KOPT-K1 (cell line): Measurements from ENCODE around the gene PRM3.
"Not testable (repeated sequence)": the region's sequence is repeated elsewhere in the genome, so short reads cannot be mapped to it uniquely, and the experiment has no call there.

Experiments used
- H3K27ac ChIP-seq: fragments of 200-600 bp; sonication (generic); 2 replicates; pipeline ENCODE4 v1.5.1; 2016; ENCODE audit warnings: antibody characterized with exemption, mild to moderate bottlenecking, low read depth, low read length; ENCODE audit not compliant: poor library complexity, severe bottlenecking
- H3K36me3 ChIP-seq: fragments of 200-600 bp; sonication (generic); 2 replicates; pipeline ENCODE4 v1.5.1; 2017; ENCODE audit warnings: antibody characterized with exemption, mild to moderate bottlenecking, low read length, moderate library complexity; ENCODE audit not compliant: insufficient read depth
- H3K9me3 ChIP-seq: fragments of 200-600 bp; sonication (generic); 2 replicates; pipeline ENCODE4 v1.5.1; 2017; ENCODE audit warnings: antibody characterized with exemption, low read length, mild to moderate bottlenecking; ENCODE audit not compliant: insufficient read depth, poor library complexity, severe bottlenecking

Gene PRM3

DNA sequence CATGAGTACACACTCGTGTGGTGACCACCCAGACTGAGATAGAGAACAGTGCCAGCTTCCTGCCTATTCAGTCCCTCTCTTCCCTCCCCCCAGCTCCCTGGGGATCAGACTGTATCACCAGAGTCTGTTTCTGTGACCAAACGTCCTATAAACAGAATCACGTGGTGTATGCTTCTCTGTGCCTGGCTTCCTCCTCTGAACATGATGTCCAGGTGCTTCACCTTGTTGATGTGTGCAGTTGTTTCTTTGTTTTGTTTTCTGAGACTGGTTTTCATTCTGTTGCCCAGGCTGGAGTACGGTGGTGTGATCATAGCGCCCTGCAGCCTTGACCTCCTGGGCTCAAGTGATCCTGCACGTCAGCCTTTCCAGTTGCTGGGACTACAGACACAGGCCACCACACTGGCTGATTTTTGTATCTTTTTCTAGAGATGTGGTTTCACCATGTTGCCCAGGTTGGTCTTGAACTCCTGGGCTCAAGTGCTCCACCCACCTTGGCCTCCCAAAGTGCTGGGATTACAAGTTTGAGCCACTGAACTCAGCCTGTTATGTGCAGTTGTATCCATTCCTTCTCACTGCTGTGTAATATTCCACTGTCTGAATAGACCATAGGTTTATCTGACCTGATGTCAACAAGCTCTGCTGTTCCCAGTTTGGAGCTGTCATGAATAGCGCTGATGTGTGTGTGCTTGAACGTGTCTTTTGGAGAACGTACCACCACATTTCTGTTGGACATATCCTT lies 36.6 kb upstream of the PRM3 start:
- Histone ChIP-seq H3K9me3 (no peaks in the 10 kb centered on the region), H3K36me3 (no peaks in the 10 kb centered on the region), H3K27ac (no peak overlapping the region)

DNA sequence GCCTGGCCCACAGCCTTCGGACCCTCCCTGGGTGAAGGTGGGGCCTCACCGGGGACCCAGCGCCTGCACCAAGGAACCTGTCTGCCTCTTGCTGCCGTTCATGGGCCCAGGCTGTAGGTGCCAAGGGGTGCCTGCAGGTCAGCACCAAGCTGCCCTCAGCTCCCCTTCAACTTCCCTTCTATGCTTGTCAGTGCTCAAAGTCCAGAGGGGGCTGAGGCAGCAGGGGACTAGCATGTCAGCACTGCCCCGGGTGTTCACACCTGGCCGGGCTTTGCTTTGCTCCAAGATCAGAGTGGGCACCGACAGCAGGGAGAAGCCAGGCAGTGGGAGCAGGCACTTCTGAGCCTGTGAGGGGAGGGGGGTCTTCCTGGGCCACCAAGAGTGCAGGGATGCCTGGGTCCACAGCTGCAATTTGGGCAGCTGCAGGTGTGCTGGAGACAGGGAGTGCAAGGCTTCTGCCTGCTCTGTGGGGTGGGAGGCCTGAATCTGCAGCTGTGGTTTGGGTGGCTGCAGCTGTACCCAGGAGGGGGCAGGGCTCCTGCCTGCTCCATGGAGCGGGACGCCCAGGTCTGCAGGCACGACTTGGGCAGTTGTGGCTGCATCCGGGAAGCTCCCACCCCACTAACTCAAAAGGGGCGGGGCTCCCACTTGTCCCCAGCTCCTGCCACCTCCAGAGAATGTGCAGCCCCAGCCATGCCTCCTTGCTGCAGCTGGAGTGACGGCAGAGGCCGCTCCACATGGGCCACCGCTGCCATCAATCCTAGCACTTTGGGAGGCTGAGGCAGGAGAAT lies 35.3 kb upstream of the PRM3 start:
- Histone ChIP-seq H3K9me3 (no peaks in the 10 kb centered on the region), H3K36me3 (no peaks in the 10 kb centered on the region), H3K27ac (no peak overlapping the region)

DNA sequence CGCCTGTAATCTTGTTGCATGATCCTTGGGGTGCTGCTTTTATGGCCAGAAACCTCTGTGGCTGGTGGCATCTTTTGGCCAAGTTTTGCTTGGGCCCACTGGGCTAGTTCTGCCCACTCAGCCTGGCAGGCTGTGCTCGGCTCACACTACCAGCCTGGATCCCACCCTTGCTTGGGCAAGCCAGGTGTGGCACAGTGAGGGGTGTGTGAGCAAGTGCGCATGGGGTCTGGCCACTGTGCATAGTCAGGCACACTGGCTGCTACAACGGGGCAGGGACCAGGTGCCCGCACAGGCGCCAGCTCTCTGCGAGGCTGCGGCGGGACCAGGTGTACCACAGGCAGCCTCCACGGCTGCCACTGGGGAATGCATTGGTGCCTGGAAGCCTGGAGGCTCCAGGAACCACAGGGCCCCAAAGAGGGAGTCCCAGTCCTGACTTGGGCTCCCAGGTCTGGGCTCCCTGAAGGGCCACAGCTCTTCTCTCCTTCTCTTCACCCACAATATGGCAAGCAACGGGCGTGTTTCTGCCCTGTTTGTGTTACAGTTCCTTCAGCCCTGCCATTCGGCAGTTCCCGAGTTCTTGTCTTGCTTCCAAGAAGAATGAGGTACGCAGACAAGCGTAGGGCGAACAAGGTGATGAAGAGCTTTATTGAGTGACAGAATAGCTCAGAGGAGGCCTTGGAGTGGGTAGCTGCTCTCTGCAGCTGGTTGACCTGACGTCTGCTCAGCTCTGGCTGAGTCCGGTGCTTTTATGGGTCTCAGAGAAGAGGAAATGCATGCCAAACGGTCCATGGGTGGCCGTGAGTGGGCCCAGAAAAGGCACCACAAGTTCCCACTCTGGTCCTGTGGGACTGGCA lies 34.4 kb upstream of the PRM3 start:
- H3K27ac ChIP-seq: no peak overlapping the region
- H3K9me3 ChIP-seq: no peaks in the 10 kb centered on the region

DNA sequence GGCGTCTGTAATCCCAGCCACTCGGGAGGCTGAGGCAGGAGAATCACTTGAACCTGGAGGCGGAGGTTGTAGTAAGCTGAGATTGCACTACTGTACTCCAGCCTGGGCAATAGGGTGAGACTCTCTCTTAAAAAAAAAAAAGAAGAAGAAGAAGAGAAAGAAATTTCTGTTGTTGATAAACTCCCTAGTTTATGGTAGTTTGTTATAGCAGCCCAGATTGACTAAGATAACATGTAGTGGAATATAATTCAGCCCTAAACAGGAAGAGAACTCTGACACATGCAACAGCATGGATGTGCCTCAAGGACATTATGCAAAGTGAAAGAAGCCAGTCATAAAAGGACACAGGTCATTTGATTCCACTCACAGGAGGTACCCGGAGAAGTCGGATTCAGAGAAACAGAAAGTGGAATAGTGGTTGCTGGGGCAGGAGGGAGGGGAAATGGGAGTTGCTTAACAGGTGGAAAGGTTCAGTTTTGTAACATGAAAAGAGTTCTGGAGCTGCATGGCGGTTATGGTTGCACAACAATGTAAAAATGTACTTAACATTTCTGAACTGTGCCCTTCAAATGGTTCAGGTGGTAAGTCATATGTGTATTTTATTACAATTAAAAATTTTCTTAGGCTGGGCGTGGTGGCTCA lies 33.7 kb upstream of the PRM3 start:
- H3K36me3 ChIP-seq: no peaks in the 10 kb centered on the region
- H3K9me3 ChIP-seq: no peaks in the 10 kb centered on the region
- H3K27ac ChIP-seq: no peak overlapping the region

More for the DNA sequence above, 34.4 kb upstream of the PRM3 start:
- no peaks in the 10 kb centered on the region for H3K36me3 ChIP-seq

DNA sequence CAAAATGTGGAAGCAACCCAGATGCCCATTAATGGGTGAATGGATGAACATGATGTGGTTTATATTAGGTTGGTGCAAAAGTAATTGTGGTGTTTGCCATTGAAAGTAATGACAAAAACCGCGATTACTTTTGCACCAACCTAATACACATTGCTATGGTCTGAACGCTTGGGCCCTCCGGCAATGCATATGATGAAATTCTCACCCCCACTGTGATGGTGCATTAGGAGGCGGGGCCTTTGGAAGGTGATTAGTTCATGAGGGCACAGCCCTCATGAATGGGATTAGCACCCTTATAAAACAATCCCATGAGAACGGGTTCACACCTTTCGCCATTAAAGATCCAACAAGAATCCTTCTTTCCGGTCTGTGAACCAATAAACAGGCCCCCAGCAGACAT lies 33.0 kb upstream of the PRM3 start:
- H3K9me3 ChIP-seq: no peaks in the 10 kb centered on the region
- no peak overlapping the region for H3K27ac ChIP-seq
- no peaks in the 10 kb centered on the region for H3K36me3 ChIP-seq

DNA sequence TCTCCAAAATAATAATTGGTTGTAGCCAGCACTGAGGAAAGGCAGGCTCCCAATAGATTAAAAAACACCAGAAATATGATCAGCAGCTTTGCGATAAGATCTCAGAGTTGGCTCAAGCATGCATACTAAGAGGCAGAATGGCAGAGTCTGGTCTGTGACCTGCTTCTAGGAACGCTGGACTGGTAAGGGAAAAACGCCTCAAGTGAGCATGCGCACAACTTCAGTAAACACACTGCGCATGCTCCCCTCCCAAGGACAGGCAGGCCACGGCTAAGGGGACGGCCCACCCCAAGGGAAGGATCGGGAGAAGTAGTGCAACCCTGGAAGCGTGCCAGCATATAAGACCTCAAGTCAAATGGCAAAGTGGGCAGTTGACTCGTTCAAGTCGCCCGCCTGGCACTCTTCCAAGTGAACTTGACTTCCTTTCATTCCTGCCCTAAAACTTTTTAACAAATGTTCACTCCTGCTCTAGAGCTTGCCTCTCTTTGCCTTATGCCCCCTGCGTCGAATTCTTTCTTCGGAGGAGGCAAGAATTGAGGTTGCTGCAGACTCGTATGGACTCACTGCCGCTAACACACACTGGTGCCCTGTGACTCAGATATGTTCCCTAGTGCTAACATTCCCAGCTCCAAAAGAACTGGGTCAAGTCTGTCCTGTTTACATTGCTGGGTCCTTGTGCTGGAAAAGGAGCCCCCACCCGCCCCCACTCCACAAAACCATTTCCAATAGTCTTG lies 30.1 kb upstream of the PRM3 start:
- Histone ChIP-seq H3K36me3 (no peaks in the 10 kb centered on the region), H3K27ac (no peak overlapping the region), H3K9me3 (no peaks in the 10 kb centered on the region)

DNA sequence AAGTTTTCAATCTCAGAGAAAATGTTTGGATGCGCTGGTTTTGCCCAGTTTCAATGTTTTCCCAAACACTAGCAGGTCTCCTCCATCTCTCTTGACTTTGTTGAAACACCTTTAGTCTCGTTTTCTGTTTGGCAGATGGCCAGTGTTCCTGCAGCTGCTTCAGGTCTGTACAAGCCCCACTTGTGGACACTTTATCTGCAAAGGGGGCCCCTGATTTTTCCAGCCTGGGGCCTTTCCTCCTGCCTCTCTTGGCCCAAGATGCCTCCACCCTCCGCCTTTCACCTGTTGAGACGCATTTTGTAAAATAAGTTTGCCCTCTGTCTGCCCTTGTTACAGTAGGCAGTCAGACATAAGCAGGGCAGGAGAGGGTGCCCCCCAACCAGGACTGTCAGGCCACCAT lies 29.5 kb upstream of the PRM3 start:
- Histone ChIP-seq H3K27ac (no peak overlapping the region), H3K36me3 (no peaks in the 10 kb centered on the region)

DNA sequence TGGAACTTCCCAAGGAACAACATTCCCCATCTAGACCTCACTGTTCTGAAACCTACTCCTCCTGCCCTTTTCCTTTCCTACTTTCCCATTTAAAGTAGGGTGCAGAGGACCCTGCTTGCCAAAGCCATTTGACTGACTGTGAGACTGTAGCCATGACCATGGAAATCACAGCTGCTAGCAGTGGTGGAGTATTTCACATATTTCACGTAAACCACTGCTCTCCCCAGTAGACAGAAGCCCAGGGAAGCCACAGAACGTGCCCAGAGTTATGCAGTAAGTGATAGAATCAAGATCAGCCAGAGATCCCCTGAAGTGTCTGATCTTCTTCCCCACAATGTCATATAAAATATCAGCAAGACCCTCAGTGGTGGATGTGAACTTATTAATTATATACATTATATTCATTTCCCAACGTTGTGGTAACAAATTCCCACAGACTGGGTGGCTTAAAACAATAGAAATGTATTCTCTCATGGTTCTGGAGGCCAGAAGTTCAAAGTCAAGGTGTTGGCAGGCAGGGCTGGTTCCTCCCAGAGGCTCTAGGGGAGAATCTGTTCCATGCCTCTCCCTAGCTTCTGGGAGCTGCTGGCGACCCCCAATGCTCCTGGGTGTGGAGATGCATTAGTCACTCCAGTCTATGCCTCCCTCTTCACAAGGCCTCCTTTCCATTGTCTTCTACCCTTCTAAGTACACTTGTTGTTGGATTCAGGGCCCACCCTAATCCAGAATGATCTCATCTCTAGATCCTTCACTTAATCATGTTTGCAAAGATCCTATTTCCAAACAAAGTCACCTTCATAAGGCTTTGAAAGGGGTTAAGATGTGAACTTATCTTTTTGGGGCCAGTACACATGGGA lies 28.4 kb upstream of the PRM3 start:
- Histone ChIP-seq H3K36me3 (no peaks in the 10 kb centered on the region), H3K9me3 (no peaks in the 10 kb centered on the region), H3K27ac (no peak overlapping the region)

More for the DNA sequence above, 29.5 kb upstream of the PRM3 start:
- no peaks in the 10 kb centered on the region for H3K9me3 ChIP-seq

DNA sequence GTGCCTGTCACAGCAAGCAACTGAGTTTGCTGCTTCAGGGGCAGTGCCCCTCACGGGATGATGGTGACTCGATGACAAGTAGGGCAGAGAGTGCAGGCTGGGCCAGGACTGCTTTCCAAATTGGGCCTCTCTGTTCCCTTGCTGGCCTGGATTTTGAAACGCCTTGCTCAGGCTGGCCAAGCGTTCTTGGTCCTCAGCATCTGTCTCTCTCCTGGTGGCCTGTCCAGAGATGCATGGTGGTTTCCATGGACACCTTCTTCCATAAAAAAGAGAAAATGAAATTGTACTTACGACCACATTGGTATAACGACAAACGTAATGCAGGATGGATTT lies 27.1 kb upstream of the PRM3 start:
- no peaks in the 10 kb centered on the region for H3K36me3 ChIP-seq
- H3K27ac ChIP-seq: no peak overlapping the region
- H3K9me3 ChIP-seq: no peaks in the 10 kb centered on the region

DNA sequence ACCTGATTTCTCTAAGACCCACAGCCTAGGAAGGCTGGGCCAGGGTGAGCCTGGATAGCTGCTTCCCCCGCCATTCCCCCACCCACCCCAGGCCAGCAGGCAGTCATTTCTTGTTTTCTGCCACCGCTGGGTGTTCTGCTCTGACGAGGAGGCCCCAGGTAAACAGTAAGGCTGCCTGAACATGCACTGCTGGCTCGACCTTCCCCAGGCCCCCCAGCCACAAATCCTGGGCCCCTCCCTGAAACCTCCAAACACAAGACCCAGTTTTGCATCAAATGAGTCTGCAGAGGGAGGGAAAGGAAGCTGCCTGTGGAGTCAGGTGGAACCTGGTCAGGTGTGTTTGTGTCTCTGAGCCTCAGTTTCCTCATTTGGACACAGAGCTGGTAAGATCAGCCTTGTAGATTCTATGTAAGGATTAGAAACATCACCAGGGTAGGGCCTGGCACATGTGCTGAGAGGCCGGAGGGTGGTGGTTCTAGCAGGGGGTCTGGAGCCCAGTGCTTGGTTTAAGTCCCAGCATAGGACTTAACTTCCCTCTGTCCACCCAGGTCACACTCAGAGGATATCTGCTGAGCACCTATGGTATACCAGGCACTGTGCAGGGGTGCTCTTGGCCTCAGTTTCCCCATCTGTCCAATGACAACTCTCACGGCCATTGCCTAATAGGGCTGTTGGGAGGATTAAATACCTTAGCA lies 26.6 kb upstream of the PRM3 start:
- Histone ChIP-seq H3K27ac (peak overlapping the region; percentile 90), H3K36me3 (no peaks in the 10 kb centered on the region), H3K9me3 (no peaks in the 10 kb centered on the region)

DNA sequence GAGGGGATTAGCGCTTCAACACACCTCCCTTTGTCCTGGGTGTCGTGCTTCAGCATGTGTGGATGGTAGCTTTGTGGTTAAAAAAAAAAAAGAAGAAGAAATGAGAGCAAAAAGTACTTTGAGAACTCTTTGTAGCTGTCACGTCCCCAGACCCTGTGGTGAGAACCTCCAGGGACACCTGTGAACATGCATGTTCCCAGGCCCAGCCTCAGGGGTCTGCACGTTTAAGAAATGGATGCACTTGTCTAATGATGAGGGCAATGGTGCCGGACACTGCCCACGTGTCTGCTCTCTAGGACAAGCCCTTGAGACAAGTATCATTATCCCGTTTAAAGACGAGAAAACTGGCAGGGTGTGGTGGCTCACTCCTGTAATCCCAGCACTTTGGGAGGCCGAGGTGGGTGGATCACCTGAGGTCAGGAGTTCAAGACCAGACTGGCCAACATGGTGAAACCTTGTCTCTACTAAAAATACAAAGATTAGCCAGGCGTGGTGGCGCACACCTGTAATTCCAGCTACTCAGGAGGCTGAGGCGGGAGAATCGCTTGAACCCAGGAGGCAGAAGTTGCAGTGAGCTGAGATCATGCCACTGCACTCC lies 25.6 kb upstream of the PRM3 start:
- H3K9me3 ChIP-seq, H3K36me3 ChIP-seq: not testable (repeated sequence)
- H3K27ac ChIP-seq: peak overlapping the region; percentile 90

DNA sequence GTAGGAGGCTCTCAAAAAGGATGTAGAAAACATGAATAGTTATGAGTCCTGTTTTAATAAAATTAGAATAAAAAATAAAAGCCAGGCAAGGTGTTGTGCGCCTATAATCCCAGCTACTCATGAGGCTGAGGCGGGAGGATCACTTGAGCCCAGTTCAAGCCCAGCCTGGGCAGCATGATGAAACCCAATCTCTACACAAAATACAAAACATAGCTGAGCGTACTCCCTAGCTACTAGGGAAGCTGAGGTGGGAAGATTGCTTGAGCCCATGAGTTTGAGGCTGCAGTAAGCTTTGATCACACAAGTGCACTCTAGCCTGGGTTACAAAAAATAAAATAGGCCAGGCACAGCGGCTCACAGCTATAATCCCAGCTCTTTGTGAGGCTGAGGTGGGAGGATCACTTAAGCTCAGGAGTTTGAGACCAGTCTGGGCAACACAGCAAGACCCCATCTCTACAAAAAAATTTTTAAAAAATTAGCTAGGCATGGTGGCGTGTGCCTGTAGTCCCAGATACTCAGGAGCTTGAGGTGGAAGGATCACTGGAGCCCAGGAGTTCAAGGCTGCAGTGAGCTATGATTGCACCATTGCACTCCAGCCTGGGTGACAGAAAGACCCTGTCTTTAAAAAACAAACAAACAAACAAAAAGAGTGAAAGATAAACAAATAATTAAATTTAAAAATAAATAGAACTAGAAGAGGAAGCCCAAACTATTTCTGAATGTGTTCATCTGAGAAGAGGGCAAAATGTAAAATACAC lies 24.9 kb upstream of the PRM3 start:
- Histone ChIP-seq H3K36me3 (no peaks in the 10 kb centered on the region), H3K27ac (peak overlapping the region; percentile 90), H3K9me3 (no peaks in the 10 kb centered on the region)
